GM18499 (cell line): ENCODE results near the gene AUP1.
A peak's percentile ranks its signal among the peaks of the same experiment; 100 is the strongest.
"Not testable (repeated sequence)": the region's sequence is repeated elsewhere in the genome, so short reads cannot be mapped to it uniquely, and the experiment has no call there.

Experiments
- ATAC-seq: cut with Tn5 transposase; IDR thresholded peaks from one replicate; pipeline ENCODE4 v1.9.1; 2021; ENCODE audit warnings: moderate number of reproducible peaks; ENCODE audit not compliant: insufficient read depth, unreplicated experiment

The AUP1 gene, protein sequence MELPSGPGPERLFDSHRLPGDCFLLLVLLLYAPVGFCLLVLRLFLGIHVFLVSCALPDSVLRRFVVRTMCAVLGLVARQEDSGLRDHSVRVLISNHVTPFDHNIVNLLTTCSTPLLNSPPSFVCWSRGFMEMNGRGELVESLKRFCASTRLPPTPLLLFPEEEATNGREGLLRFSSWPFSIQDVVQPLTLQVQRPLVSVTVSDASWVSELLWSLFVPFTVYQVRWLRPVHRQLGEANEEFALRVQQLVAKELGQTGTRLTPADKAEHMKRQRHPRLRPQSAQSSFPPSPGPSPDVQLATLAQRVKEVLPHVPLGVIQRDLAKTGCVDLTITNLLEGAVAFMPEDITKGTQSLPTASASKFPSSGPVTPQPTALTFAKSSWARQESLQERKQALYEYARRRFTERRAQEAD

DNA sequence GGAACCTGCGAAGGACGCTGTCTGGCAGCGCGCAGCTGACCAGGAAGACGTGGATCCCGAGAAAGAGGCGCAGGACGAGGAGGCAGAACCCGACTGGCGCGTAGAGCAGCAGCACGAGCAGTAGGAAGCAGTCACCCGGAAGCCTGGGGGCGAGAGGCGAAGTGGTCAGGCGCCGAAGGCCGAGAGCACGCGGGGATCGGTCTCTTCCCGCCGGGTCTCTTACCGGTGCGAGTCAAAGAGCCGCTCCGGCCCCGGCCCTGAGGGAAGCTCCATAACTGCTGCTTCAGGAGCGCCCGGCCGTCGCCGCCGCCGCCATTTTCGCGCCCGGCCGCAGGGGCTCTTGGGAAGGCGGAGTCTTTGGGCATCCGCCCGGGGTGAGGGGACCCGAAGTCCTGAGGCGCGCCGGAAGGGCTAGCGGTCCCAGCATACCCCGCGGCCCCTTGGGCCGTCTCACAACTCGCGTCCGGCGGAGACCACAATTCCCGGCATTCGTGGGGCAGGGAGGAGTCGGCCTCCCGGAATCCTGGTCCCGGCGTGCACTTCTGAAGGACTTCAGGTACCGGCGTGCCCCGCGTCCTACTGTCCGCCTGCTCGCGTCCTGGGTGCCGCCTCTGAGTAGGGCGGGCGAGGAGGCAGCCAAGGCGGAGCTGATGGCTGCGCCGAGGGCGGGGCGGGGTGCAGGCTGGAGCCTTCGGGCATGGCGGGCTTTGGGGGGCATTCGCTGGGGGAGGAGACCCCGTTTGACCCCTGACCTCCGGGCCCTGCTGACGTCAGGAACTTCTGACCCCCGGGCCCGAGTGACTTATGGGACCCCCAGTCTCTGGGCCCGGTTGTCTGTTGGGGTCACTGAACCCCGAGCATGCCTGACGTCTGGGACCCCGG is at the start of gene AUP1, which contains the start of gene HTRA2:
Gene AUP1, minus strand, starts transcription at position 350 of the 882 bp plus-strand sequence. Its CDS starts 77 bp downstream, at position 273.
Gene HTRA2, plus strand, starts transcription at position 577 of the 882 bp plus-strand sequence. Its CDS starts 74 bp downstream, at position 651.
- peak; percentile 50 for ATAC-seq

DNA sequence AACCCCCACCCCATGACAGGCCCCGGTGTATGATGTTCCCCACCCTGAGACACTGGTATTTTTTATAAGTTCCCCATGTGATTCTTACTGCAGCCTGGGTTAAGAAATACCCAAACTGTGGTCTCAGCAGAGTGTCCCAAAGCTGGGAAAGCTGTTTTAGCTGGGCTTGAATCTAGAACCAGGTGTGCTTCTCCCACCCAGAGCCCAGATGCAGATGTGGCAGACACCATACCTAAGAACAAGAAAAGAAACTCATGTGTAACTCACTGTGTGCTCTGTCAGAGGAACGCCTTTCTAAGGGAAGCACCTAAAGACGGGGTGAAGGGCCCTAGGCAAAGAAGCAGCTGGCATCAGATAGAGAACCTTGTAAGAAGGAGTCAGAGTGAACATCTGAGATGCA is 48.9 kb upstream of the AUP1 start:
- no peak for ATAC-seq

DNA sequence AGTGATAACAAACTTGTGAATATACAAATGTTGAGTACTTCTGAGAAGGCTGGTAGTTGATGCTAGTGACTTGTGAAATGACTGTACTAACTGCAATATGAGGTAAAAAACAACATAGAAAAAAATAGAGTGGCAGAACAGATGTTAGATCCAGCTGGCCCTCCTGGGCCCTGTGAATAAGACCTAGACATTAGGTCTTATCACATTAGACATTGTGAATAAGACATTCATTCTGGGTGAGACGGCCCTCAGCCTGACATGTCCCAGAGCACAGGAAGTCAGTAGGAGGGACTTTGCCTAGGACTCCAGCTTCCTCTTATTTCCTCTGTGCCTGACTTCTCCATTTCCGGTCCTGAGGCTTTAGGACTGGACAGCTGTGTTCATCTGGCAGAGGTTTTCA is 47.9 kb upstream of the AUP1 start:
- ATAC-seq, result no peak

DNA sequence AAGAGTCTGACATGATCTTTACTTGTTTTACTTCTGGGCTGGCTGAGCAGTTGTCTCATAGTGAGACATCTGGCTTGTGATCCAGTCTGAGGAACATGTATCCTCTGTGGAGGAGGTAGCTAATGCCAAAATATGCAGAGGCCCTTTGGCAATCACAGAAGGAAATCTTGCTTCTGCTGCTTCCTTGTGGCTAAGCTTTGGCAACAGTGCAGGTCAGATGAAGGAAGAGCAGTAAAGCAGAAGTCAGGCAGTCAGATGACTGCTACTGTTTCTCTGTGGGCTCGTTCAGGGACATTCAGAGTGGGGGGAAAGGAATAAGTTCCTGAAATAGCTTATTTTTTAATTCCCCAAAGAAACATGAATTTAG is 47.3 kb upstream of the AUP1 start:
- ATAC-seq, result no peak

DNA sequence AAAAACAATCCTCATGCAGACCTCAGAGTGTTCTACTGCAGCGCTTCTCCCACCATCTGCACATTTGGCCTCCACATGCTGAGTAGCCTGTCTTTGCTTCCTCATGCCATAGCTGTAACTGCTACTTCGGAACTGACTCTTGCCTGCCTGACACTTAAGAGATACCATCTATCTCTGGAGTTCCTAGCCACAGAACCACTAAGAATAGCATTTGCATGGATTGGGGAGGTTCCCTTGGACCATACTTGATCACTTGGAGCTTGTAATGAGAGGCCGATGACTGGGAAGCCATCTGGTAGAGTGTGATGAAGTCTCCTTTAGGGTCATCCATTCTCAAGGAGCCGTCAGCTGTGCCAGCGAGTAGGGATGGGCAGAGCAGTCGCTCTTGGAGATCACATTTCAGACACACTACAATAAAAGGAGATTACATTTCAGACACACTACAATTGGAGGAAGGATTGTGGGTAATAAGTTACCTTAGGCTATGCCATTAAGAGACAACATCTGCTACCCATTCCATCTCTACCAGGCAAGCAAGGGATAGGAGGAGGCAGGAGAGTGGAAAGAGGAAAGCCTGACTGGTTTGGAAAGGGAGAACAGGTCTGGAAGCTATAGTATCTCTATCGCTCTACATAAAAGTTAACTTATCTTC is 46.8 kb upstream of the AUP1 start:
- no peak for ATAC-seq

DNA sequence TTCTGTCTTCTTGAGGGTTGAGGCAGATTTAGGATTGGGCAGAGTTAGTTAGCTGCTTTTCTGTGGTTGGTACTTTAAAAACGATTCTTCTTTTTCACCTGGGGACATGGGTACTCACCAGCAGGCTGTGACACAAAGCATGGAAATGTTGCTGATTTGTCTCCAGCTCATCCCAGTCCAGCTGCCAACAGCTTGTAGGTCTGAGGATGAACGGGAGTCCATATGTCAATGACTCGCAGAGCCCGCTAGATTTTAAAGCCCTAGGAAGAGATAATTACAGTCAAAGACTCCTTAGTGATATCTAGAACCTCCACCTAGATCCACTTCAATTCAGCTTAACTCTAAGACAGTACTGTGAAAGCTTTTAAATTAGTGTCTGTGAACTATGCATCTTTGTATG is 45.8 kb upstream of the AUP1 start:
- ATAC-seq, result no peak

DNA sequence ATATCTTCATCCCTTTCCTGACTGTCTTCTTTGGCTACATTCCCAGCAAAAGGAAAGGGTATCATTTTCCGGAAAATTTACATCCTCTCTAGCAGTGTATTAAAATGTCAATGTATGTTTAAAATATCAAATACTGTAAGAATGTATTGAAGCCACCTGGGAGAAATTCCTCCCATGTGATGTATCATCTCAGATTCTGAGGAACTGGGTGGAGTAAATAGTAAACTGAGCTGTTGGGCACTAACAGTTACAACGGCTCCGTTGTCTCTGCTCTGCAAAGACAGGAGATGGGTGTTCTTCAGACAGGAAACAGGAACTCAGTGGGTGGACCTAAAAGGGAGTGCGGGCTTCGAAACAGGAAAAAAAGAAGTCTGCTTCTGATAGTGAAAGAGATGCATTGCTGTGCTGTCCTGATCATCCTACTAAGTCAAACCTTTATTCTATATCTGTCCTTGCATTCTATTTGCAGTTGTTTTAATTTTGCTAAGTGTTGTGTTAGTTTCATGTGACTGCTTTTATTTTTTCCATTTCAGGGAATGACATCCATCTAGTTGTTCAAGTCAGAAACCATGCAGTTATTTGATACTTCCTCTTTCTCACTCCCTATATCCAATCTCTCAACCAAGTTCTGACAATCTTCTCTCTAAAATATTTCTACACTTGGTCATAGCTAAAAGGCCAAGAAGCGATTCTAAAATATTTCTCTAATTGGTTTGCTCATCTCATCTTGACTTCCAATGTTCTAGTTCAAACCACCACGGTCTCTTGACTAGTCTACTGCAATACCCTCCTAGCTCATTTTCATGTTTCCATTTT is 44.4 kb upstream of the AUP1 start:
- no peak for ATAC-seq

DNA sequence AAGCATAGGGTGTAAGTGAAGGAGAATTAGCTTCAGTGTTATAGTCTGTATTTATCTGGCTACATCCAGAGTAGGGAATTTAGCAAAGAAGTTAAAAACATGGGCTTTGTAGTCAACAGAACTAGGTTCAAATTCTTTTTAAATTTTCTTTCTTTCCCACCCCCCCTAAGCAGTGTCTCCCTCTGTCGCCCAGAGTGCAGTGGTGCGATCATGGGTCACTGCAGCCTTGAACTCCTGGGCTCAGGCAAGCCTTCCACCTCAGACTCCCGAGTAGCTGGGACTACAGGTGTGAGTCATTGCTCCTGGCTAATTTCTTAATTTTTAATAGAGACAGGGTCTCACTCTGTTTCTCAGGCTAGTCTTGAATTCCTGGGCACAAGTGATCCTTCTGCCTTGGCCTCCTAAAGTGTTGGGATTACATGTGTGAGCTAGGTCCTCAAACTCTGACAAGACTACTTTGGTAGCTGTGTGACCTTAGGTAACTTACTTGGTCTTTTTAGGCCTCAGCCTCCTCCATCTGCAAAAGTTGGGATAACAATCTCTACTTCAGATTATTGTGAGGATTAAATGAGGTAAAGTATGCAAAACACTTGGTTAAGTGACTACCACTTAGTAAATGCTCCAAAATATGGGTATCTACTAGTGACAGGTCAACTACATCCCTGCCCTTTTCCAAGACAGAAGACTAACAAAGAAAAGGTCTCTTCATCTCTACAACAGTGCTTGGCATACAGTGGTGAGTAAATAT is 42.8 kb upstream of the AUP1 start:
- ATAC-seq, result no peak

DNA sequence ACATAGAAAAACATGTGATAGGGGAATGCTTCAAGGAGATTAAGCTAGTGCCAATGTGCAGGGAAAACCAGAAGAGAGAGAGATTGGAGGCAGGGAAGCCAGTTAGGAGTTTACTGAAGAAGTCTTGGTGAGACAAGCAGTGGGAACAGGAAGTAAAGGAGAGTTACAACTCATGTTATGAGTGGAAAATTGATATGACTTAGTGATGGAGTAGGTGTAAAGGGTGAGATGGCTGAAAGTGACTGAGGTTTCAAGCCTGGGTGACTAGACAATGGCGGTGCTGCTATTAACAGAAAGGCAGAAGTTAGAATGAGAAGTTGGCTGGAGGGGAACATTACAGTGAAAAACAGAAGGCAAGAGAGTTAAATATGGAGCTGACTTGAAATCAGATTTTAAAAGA is 41.6 kb upstream of the AUP1 start:
- ATAC-seq, result peak; percentile 69

DNA sequence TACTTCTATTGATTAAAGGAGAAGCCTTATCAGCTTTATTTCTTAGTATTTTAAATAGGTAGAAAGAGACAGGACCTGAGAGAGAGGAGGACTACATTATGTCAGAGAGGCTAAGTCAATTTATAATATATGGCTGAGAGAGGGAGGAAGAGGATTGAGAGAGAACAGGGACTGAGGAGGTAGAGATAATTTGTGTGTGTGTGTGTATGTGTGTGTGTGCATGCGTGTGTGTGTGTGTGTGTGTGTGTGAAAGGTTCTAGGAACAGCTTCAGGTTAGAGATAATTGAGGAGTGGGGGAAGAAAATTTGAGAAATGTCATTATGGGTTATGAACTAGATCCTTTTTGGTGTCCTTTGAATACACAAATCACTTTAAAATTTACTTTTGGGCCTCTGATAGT is 40.2 kb upstream of the AUP1 start:
- ATAC-seq, result no peak

DNA sequence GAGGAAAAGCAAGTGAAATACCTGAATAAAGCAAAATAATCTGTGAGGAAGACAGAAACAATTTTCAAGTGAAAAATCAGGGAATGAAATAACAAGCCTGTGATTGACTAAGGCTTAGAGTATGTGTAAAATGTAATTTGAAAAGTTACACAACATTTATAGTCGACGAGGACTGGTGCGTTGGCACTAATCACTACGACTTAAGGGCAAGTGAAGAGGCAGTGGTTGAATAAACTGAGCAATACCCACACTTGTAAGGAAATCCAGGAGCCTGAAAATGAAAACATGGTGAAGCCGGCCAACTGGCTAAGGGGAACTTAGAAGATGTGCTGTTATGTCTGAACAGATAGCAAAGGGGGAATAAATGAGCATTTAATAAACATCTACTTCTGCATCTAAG is 38.4 kb upstream of the AUP1 start:
- no peak for ATAC-seq

DNA sequence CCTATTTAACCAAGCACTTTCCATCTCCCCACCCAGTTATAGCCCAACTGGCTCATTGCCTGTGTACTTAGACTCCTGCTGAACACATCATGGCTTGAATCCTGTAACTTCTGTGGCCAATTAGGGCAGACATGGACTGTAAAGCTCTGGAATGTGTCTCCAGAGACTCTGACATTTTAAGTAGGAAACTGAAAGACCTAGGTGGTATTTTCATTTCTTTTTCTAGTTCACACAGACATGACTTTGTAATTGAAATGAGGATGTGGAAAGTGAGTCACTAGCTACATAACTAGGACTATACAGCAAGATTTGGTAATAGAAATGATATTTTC is 37.2 kb upstream of the AUP1 start:
- ATAC-seq, result no peak

DNA sequence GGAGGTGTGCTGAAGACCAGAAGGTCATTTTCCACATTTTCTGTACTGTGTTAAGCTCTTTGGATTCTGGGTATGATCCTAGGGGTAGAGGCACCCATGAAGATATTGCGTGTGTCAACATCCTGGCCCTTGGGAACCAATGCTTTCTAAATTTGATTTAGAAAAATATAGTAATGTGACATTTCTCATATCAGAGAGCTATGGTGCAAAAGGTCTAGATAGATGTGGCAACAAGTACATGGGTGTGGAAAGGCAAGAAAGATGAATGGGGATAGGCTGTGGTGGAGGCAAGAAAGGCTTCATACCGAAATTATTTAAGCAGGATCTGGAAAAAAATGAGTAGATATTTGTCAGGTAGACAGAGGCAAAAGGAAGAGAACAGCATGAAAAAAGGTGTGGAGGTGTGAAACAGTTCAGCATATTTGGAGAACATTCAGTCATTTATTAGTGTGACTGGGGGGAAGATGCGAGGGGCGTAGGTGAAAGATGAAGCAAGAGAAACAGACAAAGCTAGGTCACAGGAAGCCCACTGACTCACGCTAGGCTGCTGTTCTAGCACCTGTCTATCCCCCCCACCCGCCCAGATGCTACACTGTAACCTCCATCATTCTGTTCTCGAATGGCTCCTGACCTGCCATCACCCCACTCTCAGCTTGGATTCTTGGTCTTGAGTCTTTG is 36.7 kb upstream of the AUP1 start:
- ATAC-seq, result no peak

DNA sequence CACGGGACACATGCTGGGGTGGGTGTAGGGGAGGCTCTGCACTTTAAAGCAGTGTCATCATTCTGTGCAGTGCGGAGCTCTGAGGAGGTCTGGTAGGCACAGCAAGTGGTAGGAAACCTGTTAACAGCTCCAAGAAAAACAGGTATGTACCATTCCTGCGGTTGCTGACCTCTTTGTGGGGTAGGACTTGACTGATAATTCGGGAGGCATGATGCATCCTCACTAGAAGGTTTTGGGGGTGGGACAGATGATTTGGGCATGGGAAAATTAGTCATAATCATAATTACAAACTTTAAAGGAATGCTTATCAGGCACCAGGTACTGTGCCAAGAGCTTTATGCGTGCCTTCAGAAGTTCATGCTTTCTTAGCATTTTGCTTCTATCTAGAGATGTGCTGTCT is 34.7 kb upstream of the AUP1 start:
- ATAC-seq, result no peak

DNA sequence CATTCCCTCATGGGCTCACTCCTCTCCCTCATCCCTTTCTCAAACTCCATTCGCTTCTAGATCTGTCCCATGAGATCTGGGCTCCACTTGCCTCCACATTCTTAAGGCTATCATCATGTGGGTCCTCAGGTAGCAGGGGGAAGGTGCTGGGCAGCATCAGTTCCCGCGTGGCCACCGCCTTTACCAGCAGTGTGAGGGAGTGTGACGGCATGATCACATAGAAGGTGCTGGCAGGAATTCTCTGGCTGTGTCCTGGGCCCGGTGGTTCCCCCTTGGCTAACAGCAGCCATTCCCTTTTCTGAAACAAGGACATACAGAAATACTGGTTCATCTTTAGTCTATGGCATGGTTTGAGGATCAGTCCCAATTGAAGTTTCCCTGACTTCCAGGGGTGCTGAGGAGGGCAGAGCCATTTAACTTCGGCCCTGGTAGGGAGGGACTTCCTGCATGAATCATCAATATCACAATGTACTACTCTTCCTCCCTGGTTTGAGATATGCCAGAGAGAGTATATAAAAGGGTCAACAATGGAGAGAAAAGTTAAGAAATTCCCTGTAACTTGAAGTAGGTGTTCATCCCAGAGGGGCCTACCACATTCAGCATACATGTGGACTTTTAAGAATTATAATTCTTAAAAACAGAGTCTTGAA is 32.7 kb upstream of the AUP1 start:
- no peak for ATAC-seq

DNA sequence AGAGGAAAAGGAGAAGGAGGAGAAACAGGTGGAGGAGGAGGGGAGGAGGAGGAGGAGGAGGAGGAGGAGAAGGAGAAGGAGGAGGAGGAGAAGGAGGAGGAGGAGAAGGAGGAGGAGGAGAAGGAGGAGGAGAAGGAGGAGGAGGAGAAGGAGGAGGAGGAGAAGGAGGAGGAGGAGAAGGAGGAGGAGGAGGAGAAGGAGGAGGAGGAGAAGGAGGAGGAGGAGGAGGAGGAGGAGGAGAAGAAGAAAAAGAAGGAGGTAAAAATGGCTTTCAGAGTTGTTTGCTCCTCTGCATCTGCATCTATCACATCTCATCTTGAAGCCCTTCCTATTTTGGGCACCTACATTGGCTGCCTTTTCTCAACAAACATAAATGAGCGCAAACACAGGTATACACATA is 31.5 kb upstream of the AUP1 start:
- not testable (repeated sequence) for ATAC-seq

DNA sequence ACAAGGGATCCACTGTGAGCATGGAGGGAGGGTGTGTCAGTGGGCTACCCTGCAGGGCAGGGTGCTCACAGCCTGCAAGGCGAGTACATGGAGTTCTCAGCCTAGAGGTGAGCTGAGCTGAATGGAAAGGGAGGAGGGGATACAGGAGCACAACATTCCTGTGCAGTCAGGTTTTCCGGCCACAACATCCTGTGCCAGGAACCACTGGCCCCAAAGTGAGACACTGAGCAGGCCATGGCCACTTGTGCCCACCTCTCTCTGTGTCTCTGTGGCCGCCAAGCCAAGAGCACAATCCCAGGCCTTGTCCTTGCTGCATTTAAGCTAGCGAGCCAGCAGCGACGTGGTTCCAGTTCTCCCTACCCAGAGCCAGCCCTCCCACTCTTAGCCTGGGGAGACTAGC is 31.1 kb upstream of the AUP1 start:
- no peak for ATAC-seq

DNA sequence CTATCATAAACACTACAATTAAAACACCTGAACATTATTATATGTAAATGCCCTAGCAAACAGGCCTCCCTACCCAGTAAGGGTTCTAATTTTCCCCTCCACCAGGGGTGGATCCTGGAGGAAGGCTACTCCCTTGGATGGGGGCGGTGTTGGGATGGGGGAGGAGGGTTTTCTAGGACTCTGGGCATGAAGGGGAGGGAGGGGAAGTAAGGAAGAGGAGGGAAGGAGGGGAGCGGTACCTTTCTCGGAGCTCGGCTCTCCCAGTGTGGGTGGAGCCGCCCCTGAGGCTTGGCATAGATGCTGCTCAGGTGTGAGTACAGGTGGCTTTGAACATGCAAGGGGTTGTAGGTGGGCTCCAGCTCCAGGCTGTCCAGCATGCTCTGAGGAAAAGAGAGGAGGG is 30.4 kb upstream of the AUP1 start:
- no peak for ATAC-seq
